GM19193 (cell line): ENCODE results near the gene CGB7.
"Not testable (repeated sequence)": the region's sequence is repeated elsewhere in the genome, so short reads cannot be mapped to it uniquely, and the experiment has no call there.

Experiments
- POLR2A ChIP-seq: IDR thresholded peaks from 4 replicates; pipeline ENCODE4 v1.6.1; 2011; ENCODE audit not compliant: insufficient read depth, insufficient read length; ENCODE audit errors: extremely low read depth

CGB7 gene

DNA sequence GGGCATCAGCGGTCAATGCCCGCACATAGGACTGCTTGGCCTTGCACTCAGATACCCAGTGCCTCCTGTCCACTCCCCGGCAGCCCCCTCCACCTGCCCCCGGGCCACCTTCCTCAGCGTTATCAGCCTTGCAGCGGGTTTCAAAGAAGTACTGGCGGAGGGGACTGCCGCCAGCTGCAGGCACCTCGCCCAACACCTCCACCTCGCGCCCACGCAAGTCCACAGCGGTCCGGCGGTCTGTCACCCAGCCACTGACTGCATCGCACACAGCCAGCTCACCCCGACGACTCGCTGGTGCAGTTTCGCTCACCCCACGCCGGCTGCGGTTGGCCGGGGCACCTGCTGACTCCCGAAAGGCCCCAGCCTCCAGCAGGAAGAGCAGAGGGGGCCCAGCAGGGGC, 3.9 kb upstream of the CGB7 start:
- no peak for TF ChIP-seq POLR2A

DNA sequence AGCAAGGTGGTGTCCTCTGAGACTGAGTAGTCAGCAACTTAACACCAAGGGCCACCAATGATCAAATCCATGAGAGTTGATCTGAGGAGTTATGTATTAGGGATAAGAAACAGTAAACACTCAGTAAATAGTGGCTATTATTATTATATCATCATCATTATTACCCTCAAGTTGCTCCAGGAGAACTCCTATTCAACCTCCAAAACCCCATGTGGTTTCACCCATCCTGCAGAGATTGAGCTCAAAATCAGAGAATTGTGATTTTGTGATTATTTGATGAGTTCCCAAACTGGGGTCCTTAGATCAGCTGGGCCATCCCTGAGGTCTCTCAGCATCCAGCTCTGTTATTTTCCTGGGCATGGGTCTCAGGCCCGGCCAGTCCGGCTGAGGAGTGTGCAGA, 3.5 kb upstream of the CGB7 start:
- TF ChIP-seq POLR2A, result no peak

DNA sequence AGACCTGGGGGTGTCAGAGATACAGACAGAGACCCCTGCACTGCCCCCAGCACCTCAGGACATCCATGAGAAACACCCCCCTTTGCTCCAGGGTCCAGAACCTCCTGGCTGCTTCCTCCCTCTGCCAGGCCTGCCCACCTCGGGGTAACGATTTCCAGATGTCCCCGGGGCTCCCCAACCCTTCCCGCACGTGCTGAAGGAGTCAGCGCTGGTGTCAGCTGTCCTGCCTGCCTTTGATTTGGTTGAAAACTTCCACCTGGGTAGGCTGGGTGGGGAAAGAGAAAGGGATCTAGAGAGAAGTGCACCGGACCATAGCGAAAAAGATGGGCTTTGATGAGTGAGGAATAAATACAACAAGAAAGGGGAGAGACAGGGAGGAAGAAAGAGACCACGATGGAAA, 1.5 kb upstream of the CGB7 start:
- TF ChIP-seq POLR2A, result no peak

DNA sequence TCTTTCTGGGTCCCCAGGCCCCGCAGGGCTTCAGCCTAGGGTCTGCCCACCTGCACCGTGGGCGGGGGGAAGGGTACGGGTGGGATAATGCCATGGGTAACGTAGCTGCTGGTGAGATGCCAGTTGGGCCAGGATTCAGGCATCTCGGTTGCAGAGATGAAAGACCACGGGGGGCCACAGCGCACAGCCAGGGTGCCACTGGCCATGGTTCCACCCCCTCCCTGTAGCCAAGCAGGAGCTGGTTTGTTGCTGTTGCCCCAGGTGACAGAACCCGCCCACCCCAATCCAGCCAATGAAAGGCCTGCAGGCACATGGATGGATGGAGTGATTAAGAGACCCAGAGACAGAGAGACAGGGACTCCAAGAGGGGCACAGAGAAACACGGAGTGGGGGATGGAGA, 1.0 kb upstream of the CGB7 start:
- TF ChIP-seq POLR2A, result no peak

DNA sequence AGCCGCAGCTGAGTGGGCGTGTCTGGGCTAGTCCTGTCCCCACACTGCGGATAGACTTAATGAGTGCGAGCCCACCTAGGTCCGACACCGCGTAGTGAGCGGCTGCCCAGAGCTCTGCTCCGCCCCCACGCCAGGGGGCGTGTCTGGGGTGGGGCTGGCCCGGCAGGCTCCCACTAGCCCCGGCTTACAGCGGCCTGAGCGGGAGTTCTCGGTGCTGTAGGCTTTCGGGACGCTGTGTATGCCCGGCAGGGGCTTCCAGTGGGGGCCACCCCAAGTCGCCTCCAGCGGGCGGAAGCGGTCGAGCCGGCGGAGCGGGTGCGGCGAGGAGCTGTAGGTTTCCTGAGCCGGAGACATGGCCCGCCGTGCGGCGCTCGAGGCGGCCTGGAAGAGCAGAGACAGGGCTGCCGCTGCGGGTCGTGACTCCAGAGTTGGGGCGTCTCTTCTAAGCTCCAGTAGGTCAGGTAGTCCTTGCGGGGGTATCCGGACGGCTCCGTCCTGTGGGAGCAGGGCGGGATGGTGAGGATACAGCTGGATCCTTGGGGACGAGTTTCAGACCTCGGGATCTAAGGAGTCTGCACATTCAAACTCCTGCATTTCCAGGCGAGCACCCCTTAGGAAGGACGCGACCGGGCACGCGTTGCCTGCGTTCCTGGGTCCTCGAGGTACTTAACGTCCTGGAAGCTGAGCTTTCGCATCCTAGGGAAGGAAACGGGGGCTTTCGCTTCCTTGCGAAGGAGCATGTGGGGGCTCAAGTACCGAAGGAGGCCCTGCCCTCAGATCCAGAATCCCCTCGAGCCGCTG, 1.2 kb downstream of the CGB7 start:
- no peak for TF ChIP-seq POLR2A

DNA sequence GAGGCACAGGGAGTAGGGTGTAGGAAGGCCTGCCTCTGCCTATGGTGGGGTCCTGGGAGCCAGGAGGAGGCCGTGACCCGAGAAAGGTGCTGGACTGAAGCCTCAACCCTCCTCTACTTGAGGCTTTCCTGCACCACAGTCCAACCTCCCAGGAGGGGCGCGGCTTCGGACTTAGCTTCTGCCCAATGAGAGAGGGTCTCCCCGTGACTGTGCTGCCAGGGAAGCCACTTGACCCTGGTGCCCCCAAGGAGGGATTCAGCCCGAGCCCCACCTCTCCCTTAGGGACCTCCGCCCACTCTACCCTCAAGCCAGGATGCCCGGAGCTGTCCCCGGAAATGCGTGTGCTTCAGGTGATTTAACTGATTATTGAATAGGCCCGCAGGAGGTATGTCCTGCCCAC, 8.5 kb downstream of the CGB7 start, which contains the start of gene CGB8:
Gene CGB8 (minus strand): TSS at position 101 of the 400 bp plus-strand sequence. CDS start 372 bp downstream, outside the sequence.
- TF ChIP-seq POLR2A, result not testable (repeated sequence)

DNA sequence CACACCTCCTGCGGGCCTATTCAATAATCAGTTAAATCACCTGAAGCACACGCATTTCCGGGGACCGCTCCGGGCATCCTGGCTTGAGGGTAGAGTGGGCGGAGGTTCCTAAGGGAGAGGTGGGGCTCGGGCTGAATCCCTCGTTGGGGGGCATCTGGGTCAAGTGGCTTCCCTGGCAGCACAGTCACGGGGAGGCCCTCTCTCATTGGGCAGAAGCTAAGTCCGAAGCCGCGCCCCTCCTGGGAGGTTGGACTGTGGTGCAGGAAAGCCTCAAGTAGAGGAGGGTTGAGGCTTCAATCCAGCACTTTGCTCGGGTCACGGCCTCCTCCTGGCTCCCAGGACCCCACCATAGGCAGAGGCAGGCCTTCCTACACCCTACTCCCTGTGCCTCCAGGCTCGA, 14.0 kb downstream of the CGB7 start, which contains the start of gene CGB5:
Gene CGB5 (plus strand): TSS at position 301 of the 400 bp plus-strand sequence. CDS start 362 bp downstream, outside the sequence.
- TF ChIP-seq POLR2A, result not testable (repeated sequence)

DNA sequence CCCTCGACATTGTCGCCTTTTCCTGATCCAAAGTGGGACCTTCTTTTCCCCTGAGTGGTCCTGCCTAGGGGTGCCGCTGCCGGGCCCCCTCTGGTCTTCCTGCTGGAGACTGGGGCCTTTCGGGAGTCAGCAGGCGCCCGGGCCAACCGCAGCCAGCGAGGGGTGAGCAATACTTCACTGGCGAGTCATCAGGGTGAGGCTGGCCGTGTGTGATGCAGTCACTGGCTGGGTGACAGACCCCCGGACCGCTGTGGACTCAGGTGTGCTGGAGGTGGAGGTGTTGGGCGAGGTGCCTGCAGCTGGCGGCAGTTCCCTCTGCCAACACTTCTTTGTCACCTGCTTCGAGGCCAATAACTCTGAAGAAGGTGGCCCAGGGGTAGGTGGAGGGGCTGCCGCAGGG, 15.4 kb downstream of the CGB7 start:
- TF ChIP-seq POLR2A, result no peak

DNA sequence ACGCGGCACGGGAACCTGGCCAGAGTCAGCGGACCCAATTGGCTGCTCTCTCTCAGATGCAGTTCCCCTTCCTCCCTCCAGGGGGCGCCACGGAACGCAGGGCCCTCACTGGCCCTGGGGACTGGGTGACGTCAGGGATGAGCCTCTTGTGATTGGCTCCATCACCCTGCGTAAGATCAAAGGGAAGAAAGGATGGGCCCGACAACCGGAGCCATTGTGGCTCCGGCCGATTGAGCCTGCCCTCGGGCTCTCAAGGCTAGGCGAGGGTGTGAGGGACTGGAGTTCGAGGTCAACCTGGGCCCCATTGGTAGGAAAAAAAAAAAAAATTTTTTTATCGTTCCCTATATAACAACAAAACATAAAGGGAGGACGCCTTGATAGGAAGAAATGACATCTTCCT, 20.7 kb downstream of the CGB7 start, which contains the start of gene CGB1:
Gene CGB1 (minus strand): TSS at position 81 of the 400 bp plus-strand sequence. CDS start 184 bp downstream, outside the sequence.
- TF ChIP-seq POLR2A, result not testable (repeated sequence)

DNA sequence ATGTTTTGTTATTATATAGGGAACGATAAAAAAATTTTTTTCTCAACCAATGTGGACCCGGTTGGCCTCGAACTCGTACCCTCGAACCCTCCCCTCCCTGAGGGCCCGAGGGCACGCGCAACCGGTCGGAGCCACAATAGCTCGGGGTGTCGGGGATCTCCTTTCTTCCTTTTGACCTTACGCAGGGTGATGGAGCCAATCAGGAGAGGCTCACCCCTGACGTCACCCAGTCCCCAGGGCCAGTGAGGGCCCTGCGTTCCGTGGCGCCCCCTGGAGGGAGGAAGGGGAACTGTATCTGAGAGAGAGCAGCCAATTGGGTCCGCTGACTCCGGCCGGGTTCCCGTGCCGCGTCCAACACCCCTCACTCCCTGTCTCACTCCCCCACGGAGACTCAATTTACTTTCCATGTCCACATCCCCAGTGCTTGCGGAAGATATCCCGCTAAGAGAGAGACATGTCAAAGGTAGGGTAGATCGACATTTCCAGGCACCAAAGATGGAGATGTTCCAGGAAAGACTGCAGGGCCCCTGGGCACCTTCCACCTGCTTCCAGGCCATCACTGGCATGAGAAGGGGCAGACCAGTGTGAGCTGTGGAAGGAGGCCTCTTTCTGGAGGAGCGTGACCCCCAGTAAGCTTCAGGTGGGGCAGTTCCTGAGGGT, 25.8 kb downstream of the CGB7 start, which contains the start of gene CGB2:
Gene CGB2 (plus strand): TSS at position 249 of the 660 bp plus-strand sequence. CDS start 206 bp downstream, at position 455.
- TF ChIP-seq POLR2A, result not testable (repeated sequence)

DNA sequence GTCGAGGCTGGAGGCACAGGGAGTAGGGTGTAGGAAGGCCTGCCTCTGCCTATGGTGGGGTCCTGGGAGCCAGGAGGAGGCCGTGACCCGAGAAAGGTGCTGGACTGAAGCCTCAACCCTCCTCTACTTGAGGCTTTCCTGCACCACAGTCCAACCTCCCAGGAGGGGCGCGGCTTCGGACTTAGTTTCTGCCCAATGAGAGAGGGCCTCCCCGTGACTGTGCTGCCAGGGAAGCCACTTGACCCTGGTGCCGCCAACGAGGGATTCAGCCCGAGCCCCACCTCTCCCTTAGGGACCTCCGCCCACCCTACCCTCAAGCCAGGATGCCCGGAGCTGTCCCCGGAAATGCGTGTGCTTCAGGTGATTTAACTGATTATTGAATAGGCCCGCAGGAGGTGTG, 33.3 kb downstream of the CGB7 start, which contains the start of gene CGB3:
Gene CGB3 (minus strand): TSS at position 101 of the 400 bp plus-strand sequence. CDS start 362 bp downstream, outside the sequence.
- TF ChIP-seq POLR2A, result not testable (repeated sequence)

DNA sequence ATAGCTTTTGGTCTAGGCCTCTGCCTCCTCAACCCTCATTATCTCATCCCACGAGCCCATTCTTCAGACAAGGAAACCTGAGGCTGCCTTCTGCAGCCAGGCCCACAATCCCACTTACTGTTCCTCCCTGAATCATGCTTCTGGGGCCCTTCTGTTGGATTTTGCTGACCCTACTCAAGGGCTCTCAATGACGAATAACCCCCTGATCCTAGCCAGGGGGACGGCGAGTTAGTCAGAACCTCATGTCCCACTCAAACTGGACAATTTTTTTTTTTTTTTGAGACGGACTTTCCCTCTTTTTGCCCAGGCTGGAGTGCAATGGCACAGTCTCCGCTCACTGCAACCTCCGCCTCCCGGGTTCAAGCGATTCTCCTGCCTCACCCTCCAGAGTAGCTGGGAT, 35.4 kb downstream of the CGB7 start:
- TF ChIP-seq POLR2A, result no peak

DNA sequence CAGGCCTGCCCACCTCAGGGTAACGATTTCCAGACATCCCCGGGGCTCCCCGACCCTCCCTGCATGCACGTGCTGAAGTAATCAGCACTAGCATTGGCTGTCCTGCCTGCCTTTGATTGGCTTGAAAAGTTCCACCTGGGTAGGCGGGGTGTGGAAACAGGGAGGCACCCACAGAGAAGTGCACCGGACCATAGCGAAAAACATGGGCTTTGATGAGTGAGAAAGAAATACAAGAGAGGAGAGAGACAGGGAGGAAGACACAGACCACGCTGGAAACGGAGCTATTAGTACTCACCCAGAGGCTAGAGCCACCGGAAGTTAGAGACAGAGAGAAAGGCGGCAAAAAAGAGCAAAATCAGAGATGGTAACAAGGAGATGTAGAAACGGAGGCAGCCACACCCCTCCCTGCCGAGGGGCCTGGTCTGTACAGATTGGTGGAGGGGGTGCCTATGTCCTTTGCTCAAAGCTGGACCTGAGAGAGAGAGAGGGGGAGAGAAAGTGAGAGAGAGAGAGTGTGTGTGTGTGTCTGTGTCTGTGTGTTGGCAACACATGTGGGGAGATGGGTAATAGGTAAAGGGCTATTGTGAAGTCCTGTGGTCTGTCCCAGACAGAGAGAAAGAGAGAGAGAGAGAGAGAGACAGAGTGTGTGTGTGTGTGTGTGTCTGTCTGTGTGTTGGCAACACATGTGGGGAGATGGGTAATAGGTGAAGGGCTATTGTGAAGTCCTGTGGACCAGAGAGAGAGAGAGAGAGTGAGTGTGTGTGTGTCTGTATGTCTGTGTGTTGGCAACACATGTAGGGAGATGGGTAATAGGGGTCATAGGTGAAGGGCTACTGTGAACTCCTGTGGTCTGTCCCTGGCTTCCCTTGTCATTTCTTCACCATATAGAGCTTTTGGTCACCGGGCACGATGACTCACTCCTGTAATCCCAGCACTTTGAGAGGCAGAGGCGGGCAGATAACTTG, 36.3 kb downstream of the CGB7 start:
- TF ChIP-seq POLR2A, result no peak

DNA sequence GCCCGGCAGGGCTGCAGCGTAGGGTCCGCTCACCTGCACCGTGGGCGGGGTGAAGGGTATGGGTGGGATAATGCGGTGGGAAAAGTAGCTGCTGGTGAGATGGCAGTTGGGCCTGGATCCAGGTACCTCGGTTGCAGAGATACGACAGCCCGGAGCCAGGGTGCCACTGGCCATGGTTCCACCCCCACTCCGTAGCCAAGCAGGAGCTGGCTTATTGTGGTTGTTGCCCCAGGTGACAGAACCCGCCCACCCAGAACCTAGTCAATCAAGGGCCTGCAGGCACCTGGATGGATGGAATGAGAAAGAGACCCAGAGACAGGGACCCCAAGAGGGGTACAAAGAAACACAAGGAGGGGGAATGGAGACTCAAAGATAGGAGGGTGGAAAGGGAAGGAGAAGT, 37.2 kb downstream of the CGB7 start:
- TF ChIP-seq POLR2A, result no peak
